Putamen (tissue), 1 donor: ENCODE data around the gene KCNIP3.
A peak's percentile ranks its signal among the peaks of the same experiment; 100 is the strongest.

ENCODE experiments used
- DNase-seq: peaks from one replicate; pipeline ENCODE4 v3.0.0-alpha.2; 2016; ENCODE audit warnings: low spot score

Gene KCNIP3

DNA sequence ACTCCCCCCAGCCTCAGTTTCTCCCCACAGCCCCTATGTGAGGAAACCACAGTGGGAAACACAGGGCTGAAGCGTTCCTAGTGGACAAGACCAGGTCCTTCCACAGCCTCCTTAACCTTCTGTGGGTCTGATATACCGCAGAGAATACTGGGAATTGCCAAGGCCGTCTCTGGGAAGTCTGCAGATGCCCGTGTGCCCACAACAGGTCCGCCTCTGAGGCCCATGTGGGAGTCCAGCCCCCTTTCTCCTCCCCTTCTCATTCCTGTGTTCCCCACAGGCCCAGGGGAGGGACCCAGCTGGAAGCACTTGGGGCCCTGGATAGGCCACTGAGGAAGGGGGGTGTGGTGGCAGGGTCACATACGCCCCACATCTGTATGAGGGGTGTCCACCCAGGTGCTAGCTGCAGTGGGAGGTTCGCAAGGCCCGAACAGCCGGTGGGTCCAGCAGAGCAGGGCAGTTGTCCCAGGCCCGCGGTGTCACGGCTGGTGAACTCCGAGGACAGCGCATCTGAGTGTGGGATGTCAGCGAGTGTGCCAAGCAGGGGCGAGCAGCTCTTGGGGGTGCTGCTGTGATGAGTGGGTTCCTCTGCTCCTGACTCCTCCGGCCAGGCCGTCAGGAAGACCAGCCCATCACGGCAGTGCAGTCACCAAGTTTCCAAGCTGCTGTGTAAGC, 2.4 kb upstream of the KCNIP3 start:
- DNase-seq, result no peak

DNA sequence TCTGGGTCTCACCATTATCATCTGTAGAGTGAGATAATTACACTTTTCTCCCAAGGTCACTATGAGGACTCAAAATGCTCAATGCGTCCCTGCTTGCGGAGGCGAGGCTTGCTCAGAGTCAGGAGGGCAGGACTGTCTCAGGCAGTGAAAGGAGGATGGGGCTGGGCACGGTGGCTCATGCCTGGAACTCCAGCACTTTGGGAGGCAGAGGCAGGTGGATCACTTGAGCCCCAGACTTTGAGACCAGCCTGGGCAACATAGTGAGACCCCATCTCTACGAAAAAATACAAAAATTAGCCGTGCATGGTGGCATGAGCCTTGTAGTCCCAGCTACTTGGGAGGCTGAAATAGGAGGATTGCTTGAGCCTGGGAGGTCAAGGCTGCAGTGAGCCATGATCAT, 1.8 kb upstream of the KCNIP3 start:
- DNase-seq, result no peak

DNA sequence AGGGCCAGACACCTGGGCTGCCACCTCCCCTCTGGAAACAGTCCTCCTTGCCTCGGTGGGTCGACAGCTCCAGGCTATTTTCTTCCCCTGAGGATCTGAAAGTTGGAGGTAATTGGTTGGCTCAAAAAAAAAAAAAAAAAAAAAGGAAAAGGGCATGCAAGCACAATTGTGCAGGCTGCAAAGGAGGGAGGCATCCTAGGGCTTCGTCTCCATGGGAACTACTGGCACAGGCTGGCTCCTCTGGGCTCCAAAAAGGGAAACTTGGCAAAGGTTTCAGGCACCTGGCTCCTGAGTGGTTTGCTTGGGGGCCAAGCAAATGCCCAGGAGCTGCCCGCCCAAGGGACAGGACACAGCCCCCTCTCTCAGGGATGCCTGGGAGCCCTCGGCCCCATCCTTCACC, 1.1 kb upstream of the KCNIP3 start:
- DNase-seq, result peak; percentile 66

DNA sequence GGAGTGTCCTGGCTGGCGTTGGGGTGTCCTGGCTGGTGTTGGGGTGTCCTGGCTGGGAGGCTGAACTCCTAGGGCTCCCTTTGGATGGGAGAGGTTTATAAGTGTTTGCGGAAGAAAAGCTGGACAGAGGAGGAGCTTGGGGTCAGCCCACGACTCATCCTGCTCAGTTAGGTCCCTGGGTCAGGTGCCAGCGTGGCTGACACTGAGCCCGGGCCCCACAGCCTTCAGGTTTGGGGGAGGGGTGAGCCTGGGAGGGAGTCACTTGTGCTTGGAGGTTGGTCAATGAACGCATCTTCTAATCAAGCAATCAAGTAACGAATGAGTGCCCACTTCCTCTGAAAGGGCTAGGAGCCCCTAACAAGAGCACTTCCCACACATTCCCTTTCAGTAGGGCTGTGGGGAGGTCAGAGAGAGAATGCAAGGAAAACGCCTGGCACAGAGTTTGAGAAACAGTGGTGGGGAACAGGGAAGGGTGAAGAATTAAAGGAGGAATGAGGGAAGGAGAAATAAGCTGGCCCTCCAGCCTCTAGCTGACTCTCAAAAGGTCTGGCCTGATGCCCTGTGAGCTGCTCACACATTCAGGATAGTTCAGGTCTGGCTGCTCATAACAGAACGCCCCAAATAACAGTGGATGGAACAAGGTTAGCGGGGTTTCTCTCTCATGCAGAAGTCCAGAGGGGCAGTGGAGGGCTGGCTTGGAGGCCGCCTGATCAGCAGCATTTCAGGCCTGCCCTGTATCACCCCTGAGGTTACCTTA, 670 bp downstream of the KCNIP3 start:
- DNase-seq, result no peak

DNA sequence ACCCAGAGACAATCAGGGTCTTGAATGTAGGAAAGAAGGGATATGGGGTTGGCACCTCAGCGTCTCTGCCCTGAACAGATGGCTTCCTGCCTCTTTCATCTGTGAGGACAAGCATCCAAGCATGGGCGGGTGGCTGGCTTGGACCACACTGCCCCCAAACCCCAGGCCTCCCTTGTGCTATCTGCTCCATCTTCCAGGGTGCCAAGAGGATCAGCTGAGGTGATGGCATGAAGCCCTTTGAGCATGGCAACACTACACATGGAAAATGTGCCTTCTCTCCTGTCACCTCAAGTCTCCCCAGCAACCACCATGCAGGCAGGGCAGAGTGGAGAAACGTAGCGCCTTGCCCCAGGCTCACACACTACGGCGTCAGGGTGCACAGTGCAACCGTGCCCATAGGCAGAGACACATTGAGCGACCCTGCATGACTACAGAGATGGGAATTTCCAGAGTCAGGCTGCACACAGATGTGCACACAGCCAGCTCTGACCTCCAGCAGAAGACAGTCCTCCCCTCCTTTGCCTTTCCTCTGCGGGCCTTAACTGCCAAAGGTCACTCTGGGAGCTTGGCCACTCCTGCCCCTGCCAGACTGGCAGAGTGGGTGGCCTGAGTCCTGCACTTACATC, 1.5 kb downstream of the KCNIP3 start:
- DNase-seq, result no peak

DNA sequence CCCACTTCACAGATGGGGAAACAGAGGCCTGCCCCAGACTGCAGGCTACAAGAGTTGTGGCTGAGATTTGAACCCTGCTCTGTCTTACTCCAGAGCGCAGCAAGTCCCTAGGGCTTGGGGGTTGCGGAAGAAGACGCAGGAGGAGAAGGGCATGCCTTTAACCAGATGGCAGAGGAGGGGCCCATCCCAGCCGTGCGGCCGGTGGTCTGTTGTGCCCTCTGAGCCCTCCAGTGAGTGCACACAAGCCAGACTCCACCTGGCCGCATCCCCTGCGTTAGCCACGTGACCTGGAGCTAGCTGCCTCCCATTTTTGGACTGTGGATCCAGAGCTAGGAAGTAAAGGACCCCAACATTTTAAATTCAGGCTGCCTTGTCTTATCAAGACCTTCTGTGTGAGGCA, 2.8 kb downstream of the KCNIP3 start:
- no peak for DNase-seq

DNA sequence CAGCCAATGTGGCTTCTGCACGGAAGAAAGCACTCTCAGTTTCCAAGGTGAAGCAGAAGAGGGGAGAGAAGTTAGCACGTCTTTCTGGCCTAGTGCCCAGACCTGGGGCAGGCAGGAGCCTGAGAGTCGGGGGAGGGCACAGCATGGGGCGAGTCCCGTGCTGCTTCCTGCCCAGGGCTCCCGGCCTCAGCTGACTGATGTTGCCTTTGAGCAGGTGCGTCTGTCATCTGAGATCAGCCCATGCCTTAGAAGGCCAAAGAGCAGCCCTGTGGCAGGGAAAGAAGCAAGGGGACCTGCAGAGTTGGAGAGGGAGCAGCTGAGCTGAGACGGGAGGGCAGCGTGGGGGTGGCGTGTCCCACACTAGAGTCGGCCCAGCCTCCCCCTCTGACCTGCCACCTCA, 3.3 kb downstream of the KCNIP3 start:
- no peak for DNase-seq

DNA sequence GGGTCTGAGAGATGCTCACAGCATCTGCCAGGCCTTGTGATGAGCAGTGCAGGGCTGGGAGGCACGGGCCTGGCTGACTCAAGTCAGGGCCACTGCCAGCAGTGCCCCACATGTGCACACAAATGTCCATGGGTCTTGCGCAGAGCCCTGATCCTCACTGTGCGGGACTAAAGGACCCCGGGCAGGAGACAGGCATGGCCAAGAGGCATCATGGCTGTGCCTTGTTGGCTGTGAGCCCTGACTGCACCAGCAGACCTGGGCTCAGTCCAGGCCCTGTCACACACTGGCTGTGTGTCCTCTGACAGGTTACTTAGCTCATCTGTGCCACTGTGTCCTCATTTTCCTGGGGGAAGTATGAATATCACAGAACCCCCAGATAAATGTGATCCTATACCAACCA, 4.0 kb downstream of the KCNIP3 start:
- no peak for DNase-seq

DNA sequence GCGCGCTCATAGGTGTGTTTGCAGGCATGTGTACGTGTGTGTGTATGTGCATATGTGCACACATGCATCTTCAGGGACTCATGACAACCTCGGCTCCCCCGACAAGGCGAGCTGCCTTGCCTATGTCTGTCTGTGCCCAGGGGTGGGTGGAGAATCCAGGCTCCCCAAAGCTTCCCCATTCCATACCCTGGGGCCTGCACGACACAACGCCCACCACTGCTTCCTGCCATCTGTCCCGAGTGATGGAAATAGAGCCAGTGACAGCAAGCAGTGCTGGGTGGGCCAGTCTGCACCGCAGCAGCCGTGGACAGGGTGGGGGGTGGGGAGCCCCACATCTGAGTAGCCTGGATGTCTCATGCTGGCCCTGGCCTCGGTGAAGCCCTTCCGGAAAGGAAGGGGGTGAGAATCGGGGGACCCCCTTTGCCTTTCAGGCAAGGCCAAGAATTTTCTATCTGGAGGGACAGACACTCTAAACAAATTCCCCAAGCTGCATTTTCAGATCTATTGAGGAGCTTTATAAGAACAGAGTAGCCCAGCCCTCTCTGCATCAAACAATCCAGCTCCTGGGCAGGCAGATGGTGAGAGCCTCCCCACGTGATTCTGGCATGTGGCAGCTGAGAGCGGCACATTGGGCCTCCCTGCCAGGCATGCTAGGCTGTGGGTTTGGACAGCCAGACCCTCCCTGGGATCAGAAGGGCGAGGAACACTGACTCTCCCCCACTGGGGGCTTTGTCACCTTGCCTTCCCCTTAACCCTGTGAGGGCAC, 4.9 kb downstream of the KCNIP3 start:
- no peak for DNase-seq

DNA sequence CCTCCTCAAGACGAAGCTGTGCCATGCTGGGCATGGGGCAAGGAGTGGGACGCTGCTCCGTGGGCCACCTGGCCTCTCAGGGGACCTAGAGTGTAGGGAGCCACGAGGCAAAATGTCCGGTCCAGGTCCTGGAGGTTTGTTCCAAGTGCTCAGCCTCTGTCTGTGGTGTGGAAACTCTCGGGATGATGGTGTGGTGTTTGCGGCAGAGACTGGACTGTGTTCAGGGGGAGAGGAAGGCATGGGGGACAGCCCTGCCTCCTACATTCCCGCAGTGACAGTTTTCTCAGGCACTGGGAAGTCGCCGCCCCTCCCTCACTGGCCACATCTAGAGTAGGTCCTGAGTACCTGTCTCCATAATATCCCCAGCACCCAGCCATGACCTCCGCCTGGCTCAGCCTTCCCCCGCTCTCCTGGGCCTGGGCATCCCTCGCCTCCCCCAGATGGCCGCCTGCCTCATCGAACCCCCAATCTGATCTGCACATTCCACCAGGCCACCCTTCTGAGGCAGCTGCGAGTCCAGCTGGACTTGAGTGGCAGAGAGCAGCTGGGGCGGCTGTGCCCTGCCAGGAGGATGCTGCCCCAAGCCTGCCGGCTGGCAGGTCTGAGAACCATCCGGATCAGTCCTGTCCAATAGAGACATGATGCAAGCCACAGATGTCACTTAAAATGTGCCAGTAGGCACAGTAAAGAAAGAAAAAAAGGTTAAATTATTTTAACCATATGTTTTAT, 6.2 kb downstream of the KCNIP3 start:
- DNase-seq, result peak; percentile 63

DNA sequence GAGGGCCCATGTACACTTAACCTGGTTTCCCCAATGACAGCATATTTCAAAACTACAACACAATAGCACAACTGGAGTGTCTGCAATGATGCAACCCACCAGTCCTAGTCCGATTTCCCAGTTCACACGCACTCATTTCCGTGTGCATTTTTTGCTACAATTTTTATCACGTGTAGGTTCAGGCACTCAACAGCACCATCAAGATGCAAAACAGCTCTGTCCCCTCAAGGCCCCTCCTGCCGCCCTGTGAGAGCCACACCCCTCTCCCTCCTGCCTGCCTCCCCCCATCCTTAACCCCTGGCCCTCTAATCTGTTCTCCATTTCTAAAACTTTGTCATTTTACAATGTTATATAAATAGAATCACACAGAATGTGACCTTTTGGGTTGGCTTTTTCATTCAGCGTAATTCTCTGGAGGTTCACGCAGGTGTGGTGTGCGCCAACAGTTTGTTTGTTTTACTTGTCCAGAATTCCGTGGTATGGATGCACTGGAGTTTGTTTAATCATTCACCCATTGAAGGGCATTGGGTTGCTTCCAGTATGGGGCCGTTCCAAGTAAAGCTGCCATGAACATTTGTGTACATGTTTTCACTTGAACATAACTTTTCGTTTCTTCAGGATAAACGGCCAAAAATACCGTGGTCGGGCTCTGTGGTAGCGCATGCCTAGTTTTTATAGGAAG, 8.4 kb downstream of the KCNIP3 start:
- no peak for DNase-seq

DNA sequence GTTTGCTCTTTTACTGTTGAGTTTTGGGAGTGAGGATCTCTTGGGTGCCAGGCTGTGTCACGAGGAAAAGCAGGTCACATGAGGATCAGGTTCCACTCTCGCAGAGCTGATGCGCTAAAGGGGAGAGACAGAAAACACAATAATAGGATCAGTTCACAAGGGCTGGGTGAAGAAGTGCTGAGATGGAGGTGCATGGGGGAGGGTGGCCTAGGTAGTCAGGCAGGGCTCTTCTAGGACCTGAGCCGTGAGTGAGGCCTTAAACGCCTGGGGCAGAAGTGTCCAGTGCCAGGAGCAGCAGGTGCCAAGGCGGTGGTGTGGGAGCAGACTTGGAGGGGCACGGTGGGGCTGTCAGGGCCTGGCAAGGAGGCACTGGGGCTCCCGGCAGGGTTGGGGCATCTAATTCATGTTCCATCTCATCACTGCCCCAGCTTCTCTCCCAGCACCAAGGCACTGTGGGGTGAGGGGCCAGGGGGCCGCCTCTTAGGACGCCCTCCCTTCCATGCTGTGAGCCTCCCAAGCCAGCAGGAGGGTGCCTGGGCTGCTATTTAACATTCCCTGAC, 9.3 kb downstream of the KCNIP3 start:
- DNase-seq, result no peak

DNA sequence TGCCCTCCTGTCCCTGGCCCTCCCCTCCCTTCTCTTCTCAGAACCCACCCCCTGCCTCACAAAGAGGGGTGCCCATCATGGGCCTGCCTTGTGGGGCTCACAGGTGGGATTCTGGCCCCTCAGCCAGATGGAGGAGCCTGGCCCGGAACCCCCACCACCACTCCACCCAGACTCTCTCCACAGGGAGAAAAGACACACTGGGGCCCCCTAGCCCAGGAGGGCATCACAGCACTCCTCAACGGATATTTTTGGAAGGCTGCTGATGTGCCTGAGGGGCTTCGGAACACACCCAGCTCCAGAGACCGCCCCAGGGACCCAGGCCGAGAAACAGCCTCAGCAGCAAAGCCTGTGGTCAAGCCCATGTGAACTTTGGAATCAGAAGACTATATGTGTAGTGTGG, 9.9 kb downstream of the KCNIP3 start:
- DNase-seq, result no peak

DNA sequence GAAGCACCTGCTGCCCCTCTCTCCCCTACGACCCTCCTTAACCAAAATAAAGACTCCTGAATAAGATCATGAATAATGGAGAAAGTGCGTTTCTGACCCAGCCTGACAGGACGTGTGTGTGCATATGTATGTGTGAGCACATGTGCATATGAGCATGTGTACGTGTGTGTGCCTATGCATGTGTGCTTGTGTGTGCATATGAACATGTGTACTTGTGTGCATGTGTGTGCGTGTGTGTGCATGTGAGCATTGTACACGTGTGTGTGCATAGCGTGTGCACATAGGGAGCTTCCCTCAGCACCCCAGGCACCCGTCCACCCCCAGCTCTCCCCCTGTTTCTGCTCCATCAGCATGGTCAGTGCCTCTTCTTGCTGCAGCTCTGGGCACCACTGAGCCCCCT, 10.7 kb downstream of the KCNIP3 start:
- DNase-seq, result no peak

DNA sequence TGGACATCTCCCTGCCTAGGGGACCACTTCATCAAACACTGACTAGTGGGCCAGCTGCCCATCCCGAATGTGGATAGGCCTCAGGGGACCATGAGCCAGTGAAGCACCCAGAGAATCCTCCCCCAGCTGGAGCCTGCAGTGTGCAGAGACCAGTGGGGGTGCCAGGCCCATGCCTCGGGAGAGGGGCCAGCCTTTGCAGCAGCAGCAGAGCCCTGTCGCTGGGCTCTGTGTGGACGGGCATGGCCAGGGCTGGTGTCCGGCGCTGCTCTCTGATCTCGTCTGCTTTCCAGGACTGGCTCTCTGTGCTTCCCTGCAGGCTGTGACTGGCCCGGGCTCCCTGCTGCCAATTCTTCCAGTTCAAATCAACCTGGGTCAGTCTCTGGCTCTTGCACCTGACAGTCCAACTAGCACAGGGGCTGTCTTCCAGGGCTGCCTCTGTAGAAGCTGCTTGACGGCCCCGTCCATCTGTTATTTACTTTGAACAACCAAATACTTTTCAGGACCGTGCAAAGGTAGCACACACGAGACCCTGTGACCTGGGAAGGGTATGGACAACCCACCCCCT, 11.4 kb downstream of the KCNIP3 start:
- no peak for DNase-seq

DNA sequence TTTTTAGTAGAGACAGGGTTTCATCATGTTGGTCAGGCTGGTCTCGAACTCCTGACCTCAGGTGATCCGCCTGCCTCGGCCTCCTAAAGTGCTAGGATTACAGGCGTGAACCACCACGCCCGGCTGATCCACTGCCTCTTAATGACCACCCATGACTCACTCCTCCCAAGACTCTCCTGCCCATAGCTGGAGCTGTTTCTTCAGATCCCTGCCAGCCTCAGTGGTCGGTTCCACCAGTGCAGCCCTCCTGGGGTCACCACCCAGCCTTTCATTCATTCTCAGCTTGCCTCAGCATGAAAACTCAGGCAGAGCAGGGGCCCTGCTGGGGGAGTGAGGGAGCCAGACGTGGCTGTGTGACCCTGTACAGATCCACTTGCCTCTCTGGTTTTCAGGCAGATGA, 12.5 kb downstream of the KCNIP3 start:
- DNase-seq, result no peak

DNA sequence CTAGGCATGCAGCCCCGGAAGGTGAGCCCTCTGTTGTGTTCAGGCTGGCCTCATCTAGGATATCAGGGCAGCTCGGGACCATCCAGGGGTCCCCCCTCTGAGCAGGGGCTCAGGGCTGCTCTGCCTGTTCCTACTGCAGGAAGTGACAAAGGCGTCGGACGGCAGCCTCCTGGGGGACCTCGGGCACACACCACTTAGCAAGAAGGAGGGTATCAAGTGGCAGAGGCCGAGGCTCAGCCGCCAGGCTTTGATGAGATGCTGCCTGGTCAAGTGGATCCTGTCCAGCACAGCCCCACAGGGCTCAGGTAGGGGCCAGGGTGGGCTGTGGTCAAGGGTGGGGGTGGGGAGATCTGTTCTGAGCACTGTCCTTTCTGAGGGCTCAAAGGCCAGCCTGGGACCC, 13.1 kb downstream of the KCNIP3 start:
- no peak for DNase-seq

DNA sequence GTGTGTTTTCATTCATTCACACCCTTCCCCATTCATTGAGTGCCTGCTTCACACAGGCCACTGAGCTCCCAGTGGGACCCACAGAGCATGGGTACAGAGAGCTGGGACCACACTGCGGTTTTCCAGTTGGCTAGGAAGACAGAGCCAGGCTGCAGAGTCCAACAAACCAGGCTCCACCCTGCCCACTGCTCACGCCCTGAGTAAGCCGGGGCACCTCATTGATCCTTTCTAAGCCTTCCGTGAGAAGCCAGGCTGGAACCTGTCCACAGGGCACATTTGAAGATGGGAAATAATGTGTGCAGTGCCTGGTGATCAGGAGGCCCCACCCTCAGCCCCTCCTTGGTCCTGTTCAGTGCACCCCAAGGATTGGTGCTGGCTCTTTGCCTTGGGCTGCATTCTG, 13.5 kb downstream of the KCNIP3 start:
- DNase-seq, result no peak

DNA sequence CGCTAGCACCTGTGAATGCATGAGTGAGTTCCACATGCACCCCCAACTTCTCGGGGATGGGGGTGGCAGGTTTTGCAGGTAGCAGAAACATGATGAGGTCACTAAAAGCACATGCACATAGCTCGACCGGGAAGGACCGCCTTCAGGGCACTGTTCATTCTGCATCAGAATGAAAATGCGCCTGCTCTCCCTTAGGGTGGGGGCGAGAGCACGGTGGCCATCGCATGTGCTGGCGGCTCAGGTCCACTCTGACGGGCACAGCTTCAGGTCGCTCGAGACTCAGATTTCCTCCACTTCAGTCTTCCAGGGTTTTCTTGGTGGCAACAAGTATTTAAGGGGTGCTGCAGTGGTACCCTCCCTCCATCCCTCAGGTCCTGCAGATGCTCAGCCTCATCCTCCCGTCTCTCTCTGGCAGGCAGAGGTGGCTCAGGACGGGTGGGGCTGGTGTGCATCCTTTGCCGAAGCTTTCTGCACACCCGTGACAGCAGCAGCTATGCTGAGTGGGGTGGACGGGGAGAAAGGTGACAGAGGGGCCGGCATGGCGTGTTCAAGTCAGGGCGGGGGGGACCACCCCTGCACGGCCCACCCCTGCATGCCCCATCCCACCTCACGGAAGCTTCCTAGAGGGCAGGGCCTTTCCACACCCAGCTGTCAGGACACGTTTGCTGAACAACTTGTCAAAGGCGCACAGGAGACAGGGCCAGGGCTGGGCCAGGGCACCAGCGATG, 14.8 kb downstream of the KCNIP3 start:
- DNase-seq, result no peak
